ENCODE measurements around the gene PANK2. TPM values are rescaled to one million over a fixed set of nuclear protein-coding genes. Genes with fewer than 3 reads are reported as not detected.
"Not testable (repeated sequence)": the region's sequence is repeated elsewhere in the genome, so short reads cannot be mapped to it uniquely, and the experiment has no call there.

The PANK2 gene
- total RNA-seq, 1 donor = 57.2 TPM

GRCh38 chr20:3896853-3897583, 7.8 kb downstream of the PANK2 start:
- Histone ChIP-seq H3K79me2 (ENCODE audit: insufficient read depth, low read length) (peaks cover 99% of the 10 kb centered on the region), H4K20me1 (ENCODE audit: insufficient read depth, low read length) (peaks cover 88% of the 10 kb centered on the region), H3K36me3 (ENCODE audit: insufficient read depth, low read length) (peaks cover 5% of the 10 kb centered on the region), H3K4me2 (ENCODE audit: insufficient read depth, low read length) (peak overlapping the region; percentile 37), H3K4me1 (ENCODE audit: insufficient read depth, low read length) (peaks cover 72% of the 10 kb centered on the region), H3K9me3 (ENCODE audit: low read depth, low read length) (no peaks in the 10 kb centered on the region), H2AFZ (ENCODE audit: low read length) (no peak overlapping the region), H3K27ac (ENCODE audit: low read depth, low read length) (peak overlapping the region; percentile 56), H3K4me3 (ENCODE audit: insufficient read depth, low read length) (no peak overlapping the region), H3K27me3 (ENCODE audit: insufficient read depth, low read length) (no peaks in the 10 kb centered on the region)
- DNase-seq (ENCODE audit: insufficient read length, low spot score, missing footprints) = no peak
- TF ChIP-seq, protein P1, sequence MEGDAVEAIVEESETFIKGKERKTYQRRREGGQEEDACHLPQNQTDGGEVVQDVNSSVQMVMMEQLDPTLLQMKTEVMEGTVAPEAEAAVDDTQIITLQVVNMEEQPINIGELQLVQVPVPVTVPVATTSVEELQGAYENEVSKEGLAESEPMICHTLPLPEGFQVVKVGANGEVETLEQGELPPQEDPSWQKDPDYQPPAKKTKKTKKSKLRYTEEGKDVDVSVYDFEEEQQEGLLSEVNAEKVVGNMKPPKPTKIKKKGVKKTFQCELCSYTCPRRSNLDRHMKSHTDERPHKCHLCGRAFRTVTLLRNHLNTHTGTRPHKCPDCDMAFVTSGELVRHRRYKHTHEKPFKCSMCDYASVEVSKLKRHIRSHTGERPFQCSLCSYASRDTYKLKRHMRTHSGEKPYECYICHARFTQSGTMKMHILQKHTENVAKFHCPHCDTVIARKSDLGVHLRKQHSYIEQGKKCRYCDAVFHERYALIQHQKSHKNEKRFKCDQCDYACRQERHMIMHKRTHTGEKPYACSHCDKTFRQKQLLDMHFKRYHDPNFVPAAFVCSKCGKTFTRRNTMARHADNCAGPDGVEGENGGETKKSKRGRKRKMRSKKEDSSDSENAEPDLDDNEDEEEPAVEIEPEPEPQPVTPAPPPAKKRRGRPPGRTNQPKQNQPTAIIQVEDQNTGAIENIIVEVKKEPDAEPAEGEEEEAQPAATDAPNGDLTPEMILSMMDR (IDR thresholded peaks at IDR 0.05; ENCODE audit: extremely low read depth, low read depth, low read length) = no peak

GRCh38 chr20:3898181-3898580, 9.0 kb downstream of the PANK2 start:
- H3K4me2 ChIP-seq (ENCODE audit: insufficient read depth, low read length); H3K27ac ChIP-seq (ENCODE audit: low read depth, low read length); H3K36me3 ChIP-seq (ENCODE audit: insufficient read depth, low read length); H2AFZ ChIP-seq (ENCODE audit: low read length); DNase-seq (ENCODE audit: insufficient read length, low spot score, missing footprints); H3K27me3 ChIP-seq (ENCODE audit: insufficient read depth, low read length); H3K4me3 ChIP-seq (ENCODE audit: insufficient read depth, low read length); H3K9me3 ChIP-seq (ENCODE audit: low read depth, low read length): not testable (repeated sequence)
- H4K20me1 ChIP-seq (ENCODE audit: insufficient read depth, low read length) = peaks cover 88% of the 10 kb centered on the region
- peaks cover 66% of the 10 kb centered on the region for H3K4me1 ChIP-seq (ENCODE audit: insufficient read depth, low read length)
- H3K79me2 ChIP-seq (ENCODE audit: insufficient read depth, low read length) = peaks cover 99% of the 10 kb centered on the region

GRCh38 chr20:3898639-3899038, 9.5 kb downstream of the PANK2 start:
- Histone ChIP-seq H3K79me2 (ENCODE audit: insufficient read depth, low read length) (peaks cover 99% of the 10 kb centered on the region), H3K4me2 (ENCODE audit: insufficient read depth, low read length) (no peak overlapping the region), H4K20me1 (ENCODE audit: insufficient read depth, low read length) (peaks cover 84% of the 10 kb centered on the region), H3K36me3 (ENCODE audit: insufficient read depth, low read length) (peaks cover 5% of the 10 kb centered on the region), H3K9me3 (ENCODE audit: low read depth, low read length) (no peaks in the 10 kb centered on the region), H2AFZ (ENCODE audit: low read length) (no peak overlapping the region), H3K4me3 (ENCODE audit: insufficient read depth, low read length) (no peak overlapping the region), H3K4me1 (ENCODE audit: insufficient read depth, low read length) (peaks cover 62% of the 10 kb centered on the region), H3K27ac (ENCODE audit: low read depth, low read length) (no peak overlapping the region), H3K27me3 (ENCODE audit: insufficient read depth, low read length) (no peaks in the 10 kb centered on the region)
- no peak for DNase-seq (ENCODE audit: insufficient read length, low spot score, missing footprints)
- TF ChIP-seq, protein P1 (IDR thresholded peaks at IDR 0.05; ENCODE audit: extremely low read depth, low read depth, low read length) = no peak

- DNase-seq (ENCODE audit: insufficient read length, low spot score, missing footprints) = peak; percentile 55
- peak overlapping the region; percentile 9 for H3K4me2 ChIP-seq (ENCODE audit: insufficient read depth, low read length)
- no peaks in the 10 kb centered on the region for H3K9me3 ChIP-seq (ENCODE audit: low read depth, low read length)
- peaks cover 99% of the 10 kb centered on the region for H3K79me2 ChIP-seq (ENCODE audit: insufficient read depth, low read length)
- no peaks in the 10 kb centered on the region for H3K27me3 ChIP-seq (ENCODE audit: insufficient read depth, low read length)
- no peak overlapping the region for H3K4me3 ChIP-seq (ENCODE audit: insufficient read depth, low read length)
- peaks cover 5% of the 10 kb centered on the region for H3K36me3 ChIP-seq (ENCODE audit: insufficient read depth, low read length)
- H3K27ac ChIP-seq (ENCODE audit: low read depth, low read length) = no peak overlapping the region
- H2AFZ ChIP-seq (ENCODE audit: low read length) = no peak overlapping the region
- peaks cover 56% of the 10 kb centered on the region for H3K4me1 ChIP-seq (ENCODE audit: insufficient read depth, low read length)
- TF ChIP-seq, protein P1 (IDR thresholded peaks at IDR 0.05; ENCODE audit: extremely low read depth, low read depth, low read length) = no peak
- peaks cover 79% of the 10 kb centered on the region for H4K20me1 ChIP-seq (ENCODE audit: insufficient read depth, low read length)
Measured at GRCh38 chr20:3900187-3900604, 11.0 kb downstream of the PANK2 start.
